Measurements from ENCODE around the gene NPIPA7.
"Not testable (repeated sequence)": the region's sequence is repeated elsewhere in the genome, so short reads cannot be mapped to it uniquely, and the experiment has no call there.

DNA sequence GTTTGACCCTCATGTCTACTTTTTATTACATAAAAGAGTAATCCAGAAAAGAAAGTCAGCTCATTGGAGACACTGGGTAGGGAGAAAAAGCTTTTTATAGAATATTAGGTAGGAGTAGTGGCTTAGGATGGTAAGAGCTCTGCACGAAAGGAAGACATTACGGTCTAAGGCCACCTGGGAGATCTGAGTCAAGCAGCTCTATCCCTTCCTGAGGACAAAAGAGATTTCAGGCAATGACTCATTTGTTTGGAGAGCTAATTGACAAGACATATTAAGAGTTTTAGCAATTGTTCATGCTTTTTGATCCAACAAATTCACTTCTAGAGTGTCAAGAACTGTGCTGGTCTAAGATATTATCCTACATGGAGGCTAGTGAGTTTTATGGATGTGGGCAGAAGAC is 62.5 kb downstream of the NPIPA7 start:
- TF ChIP-seq, protein P1, sequence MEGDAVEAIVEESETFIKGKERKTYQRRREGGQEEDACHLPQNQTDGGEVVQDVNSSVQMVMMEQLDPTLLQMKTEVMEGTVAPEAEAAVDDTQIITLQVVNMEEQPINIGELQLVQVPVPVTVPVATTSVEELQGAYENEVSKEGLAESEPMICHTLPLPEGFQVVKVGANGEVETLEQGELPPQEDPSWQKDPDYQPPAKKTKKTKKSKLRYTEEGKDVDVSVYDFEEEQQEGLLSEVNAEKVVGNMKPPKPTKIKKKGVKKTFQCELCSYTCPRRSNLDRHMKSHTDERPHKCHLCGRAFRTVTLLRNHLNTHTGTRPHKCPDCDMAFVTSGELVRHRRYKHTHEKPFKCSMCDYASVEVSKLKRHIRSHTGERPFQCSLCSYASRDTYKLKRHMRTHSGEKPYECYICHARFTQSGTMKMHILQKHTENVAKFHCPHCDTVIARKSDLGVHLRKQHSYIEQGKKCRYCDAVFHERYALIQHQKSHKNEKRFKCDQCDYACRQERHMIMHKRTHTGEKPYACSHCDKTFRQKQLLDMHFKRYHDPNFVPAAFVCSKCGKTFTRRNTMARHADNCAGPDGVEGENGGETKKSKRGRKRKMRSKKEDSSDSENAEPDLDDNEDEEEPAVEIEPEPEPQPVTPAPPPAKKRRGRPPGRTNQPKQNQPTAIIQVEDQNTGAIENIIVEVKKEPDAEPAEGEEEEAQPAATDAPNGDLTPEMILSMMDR (IDR thresholded peaks at IDR 0.05) = not testable (repeated sequence)
- not testable (repeated sequence) for TF ChIP-seq POLR2A (IDR thresholded peaks at IDR 0.05)

Measured in right lobe of liver (tissue), 4 donors.